K562 (cell line): Measurements from ENCODE around the gene CDKL1. TPM values are rescaled to one million over a fixed set of nuclear protein-coding genes. Genes with fewer than 3 reads are reported as not detected.
A peak's percentile ranks its signal among the peaks of the same experiment; 100 is the strongest.

Experiments used
- CHCHD3 ChIP-seq: fragments of 250-450 bp; sonication (Bioruptor Pico); IDR thresholded peaks from 2 replicates; pipeline ENCODE4 v2.1.2; 2022; ENCODE audit warnings: mild to moderate bottlenecking
- COPS2 ChIP-seq: fragments of 450-650 bp; conservative IDR thresholded peaks from 2 replicates; pipeline ENCODE4 v1.6.1; 2016; ENCODE audit warnings: mild to moderate bottlenecking, moderate library complexity
- HMGN3 ChIP-seq: IDR thresholded peaks from 2 replicates; pipeline ENCODE4 v1.6.1; 2011; ENCODE audit warnings: borderline replicate concordance, low read depth, mild to moderate bottlenecking, mixed read lengths, low read length; ENCODE audit not compliant: insufficient read length; ENCODE audit errors: extremely low read depth
- JUND ChIP-seq, 2 experiments: IDR thresholded peaks; 2 replicates in 1 of 2; 3 replicates in 1 of 2; pipeline ENCODE4 v1.6.1; 2011; ENCODE audit warnings: borderline replicate concordance in 2 of 2, low read depth in 2 of 2, low read length in 2 of 2, improper control_type of control experiment in 1 of 2, missing biosample characterization in 1 of 2, missing genetic modification characterization in 1 of 2, missing genetic modification reagents in 1 of 2
- KDM4B ChIP-seq, 2 experiments: fragments of 450-650 bp in 1 of 2; sonication (generic) in 1 of 2; IDR thresholded peaks; 2 replicates each; pipeline ENCODE4 v1.6.1; 2016 to 2017; ENCODE audit warnings: borderline replicate concordance in 2 of 2, antibody characterized with exemption in 1 of 2, low read depth in 1 of 2, mild to moderate bottlenecking in 1 of 2
- MAFK ChIP-seq: IDR thresholded peaks from 2 replicates; pipeline ENCODE4 v1.6.1; 2011; ENCODE audit warnings: low read length, improper control_type of control experiment
- YBX1 ChIP-seq: fragments of 450-650 bp; IDR thresholded peaks from 2 replicates; pipeline ENCODE4 v1.7.1; 2016; ENCODE audit warnings: mild to moderate bottlenecking
- ZC3H4 ChIP-seq: sonication (generic); formaldehyde crosslinking; IDR thresholded peaks from 2 replicates; pipeline ENCODE4 v1.9.0; 2021; ENCODE audit warnings: missing genetic modification reagents, borderline replicate concordance
- ZKSCAN3 ChIP-seq: fragments of 250-450 bp; sonication (Bioruptor Pico); IDR thresholded peaks from 2 replicates; pipeline ENCODE4 v1.4.0; 2020
- ZKSCAN8 ChIP-seq: fragments of 200-800 bp; sonication (Bioruptor generic); IDR thresholded peaks from 2 replicates; pipeline ENCODE4 v1.6.1; 2016; ENCODE audit warnings: missing genetic modification characterization, missing compliant biosample characterization
- ZNF239 ChIP-seq: fragments of 250-450 bp; sonication (Bioruptor Pico); IDR thresholded peaks from 2 replicates; pipeline ENCODE4 v1.4.0; 2020; ENCODE audit warnings: mild to moderate bottlenecking
- ZNF263 ChIP-seq: sonication (generic); formaldehyde crosslinking; IDR thresholded peaks from 2 replicates; pipeline ENCODE4 v1.8.0; 2022; ENCODE audit warnings: mild to moderate bottlenecking, missing genetic modification reagents, borderline replicate concordance
- ZNF511 ChIP-seq: sonication (generic); formaldehyde crosslinking; IDR thresholded peaks from 2 replicates; pipeline ENCODE4 v1.8.0; 2022; ENCODE audit warnings: mild to moderate bottlenecking, missing genetic modification reagents
- ZNF785 ChIP-seq: fragments of 250-450 bp; sonication (Bioruptor Pico); IDR thresholded peaks from 2 replicates; pipeline ENCODE4 v1.4.0; 2020; ENCODE audit warnings: mild to moderate bottlenecking
- polyA plus RNA-seq, 8 experiments: library from polyadenylated mRNA; depleted of rRNA in 4 of 8; stranded (reverse) in 5 of 8; unstranded in 3 of 8; fragments of >200 nt; fragmentation: Nextera tagmentation in 2 of 8; fragmentation: Illumina TruSeq in 1 of 8; extraction: Ambion mirVana in 2 of 8; extraction: Trizol in 1 of 8; gene quantifications; 2 replicates each; pipeline versions ENCODE4 v1.2.1 to v1.2.3, GENCODE V29; 2011 to 2014; ENCODE audit warnings: inconsistent platforms in 1 of 8, missing spikeins in 1 of 8
- total RNA-seq, 7 experiments: library from RNA; depleted of rRNA in 6 of 7; stranded (reverse); fragments of >200 nt in 6 of 7; fragmentation: Illumina TruSeq in 2 of 7; extraction: Trizol in 2 of 7; gene quantifications; 2 replicates each; pipeline versions ENCODE4 v1.2.1 to v1.2.3, GENCODE V29; 2011 to 2021; ENCODE audit warnings: low replicate concordance in 1 of 7
- TF ChIP-seq, protein P1 (sequence below): fragments of 450-650 bp; IDR thresholded peaks from 2 replicates; pipeline ENCODE4 v1.6.1; 2014; ENCODE audit warnings: low read depth, mild to moderate bottlenecking, moderate library complexity, borderline replicate concordance
- TF ChIP-seq, protein P2 (sequence below), 3 experiments: fragments of 200-800 bp in 1 of 3; fragments of 250-450 bp in 1 of 3; fragments of 450-650 bp in 1 of 3; sonication (Bioruptor Pico) in 1 of 3; sonication (Bioruptor generic) in 1 of 3; formaldehyde crosslinking in 1 of 3; IDR thresholded peaks; 2 replicates each; pipeline versions ENCODE4 v1.6.1 to v1.8.0; 2016 to 2022; ENCODE audit warnings: mild to moderate bottlenecking in 2 of 3, missing genetic modification characterization in 2 of 3, missing compliant biosample characterization in 1 of 3, moderate library complexity in 1 of 3
- TF ChIP-seq, protein P3 (sequence below): IDR thresholded peaks from 2 replicates; pipeline ENCODE4 v1.6.1; 2014; ENCODE audit warnings: antibody characterized with exemption
- TF ChIP-seq, protein P4 (sequence below): sonication (generic); formaldehyde crosslinking; IDR thresholded peaks from 2 replicates; pipeline ENCODE4 v1.8.1; 2022; ENCODE audit warnings: missing genetic modification reagents

The CDKL1 gene
- total and polyA plus RNA-seq, 9 of the 15 experiments (the other 6 are each of a cell fraction or from before 2014, with no cell fraction given): 2.3 to 35.0 (median 7.5) TPM

GRCh38 chr14:50347521-50347920, 49.2 kb downstream of the CDKL1 start (continued):
- TF ChIP-seq, protein P1, sequence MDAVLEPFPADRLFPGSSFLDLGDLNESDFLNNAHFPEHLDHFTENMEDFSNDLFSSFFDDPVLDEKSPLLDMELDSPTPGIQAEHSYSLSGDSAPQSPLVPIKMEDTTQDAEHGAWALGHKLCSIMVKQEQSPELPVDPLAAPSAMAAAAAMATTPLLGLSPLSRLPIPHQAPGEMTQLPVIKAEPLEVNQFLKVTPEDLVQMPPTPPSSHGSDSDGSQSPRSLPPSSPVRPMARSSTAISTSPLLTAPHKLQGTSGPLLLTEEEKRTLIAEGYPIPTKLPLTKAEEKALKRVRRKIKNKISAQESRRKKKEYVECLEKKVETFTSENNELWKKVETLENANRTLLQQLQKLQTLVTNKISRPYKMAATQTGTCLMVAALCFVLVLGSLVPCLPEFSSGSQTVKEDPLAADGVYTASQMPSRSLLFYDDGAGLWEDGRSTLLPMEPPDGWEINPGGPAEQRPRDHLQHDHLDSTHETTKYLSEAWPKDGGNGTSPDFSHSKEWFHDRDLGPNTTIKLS: no peak
- peak; percentile 93 for TF ChIP-seq ZKSCAN8 (CRISPR knock-in tag)
- no peak for TF ChIP-seq HMGN3
- TF ChIP-seq JUND (IDR thresholded peaks at IDR 0.05; ENCODE audit: borderline replicate concordance, low read depth, low read length): peak; percentile 41; the same call in 1 of the 2 replicates
- TF ChIP-seq JUND (tag; IDR thresholded peaks at IDR 0.05; ENCODE audit: borderline replicate concordance, low read depth, low read length): peak; percentile 25; the same call in 1 of the 3 replicates
- no peak for TF ChIP-seq CHCHD3 (CRISPR knock-in tag)
- no peak for TF ChIP-seq ZKSCAN3 (CRISPR knock-in tag)
- no peak for TF ChIP-seq ZNF239 (CRISPR knock-in tag)
- TF ChIP-seq, protein P2, sequence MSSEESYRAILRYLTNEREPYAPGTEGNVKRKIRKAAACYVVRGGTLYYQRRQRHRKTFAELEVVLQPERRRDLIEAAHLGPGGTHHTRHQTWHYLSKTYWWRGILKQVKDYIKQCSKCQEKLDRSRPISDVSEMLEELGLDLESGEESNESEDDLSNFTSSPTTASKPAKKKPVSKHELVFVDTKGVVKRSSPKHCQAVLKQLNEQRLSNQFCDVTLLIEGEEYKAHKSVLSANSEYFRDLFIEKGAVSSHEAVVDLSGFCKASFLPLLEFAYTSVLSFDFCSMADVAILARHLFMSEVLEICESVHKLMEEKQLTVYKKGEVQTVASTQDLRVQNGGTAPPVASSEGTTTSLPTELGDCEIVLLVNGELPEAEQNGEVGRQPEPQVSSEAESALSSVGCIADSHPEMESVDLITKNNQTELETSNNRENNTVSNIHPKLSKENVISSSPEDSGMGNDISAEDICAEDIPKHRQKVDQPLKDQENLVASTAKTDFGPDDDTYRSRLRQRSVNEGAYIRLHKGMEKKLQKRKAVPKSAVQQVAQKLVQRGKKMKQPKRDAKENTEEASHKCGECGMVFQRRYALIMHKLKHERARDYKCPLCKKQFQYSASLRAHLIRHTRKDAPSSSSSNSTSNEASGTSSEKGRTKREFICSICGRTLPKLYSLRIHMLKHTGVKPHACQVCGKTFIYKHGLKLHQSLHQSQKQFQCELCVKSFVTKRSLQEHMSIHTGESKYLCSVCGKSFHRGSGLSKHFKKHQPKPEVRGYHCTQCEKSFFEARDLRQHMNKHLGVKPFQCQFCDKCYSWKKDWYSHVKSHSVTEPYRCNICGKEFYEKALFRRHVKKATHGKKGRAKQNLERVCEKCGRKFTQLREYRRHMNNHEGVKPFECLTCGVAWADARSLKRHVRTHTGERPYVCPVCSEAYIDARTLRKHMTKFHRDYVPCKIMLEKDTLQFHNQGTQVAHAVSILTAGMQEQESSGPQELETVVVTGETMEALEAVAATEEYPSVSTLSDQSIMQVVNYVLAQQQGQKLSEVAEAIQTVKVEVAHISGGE (CRISPR knock-in tag; IDR thresholded peaks at IDR 0.05): no peak
- no peak for TF ChIP-seq ZNF263
- no peak for TF ChIP-seq ZNF785 (CRISPR knock-in tag)
- TF ChIP-seq, protein P3, sequence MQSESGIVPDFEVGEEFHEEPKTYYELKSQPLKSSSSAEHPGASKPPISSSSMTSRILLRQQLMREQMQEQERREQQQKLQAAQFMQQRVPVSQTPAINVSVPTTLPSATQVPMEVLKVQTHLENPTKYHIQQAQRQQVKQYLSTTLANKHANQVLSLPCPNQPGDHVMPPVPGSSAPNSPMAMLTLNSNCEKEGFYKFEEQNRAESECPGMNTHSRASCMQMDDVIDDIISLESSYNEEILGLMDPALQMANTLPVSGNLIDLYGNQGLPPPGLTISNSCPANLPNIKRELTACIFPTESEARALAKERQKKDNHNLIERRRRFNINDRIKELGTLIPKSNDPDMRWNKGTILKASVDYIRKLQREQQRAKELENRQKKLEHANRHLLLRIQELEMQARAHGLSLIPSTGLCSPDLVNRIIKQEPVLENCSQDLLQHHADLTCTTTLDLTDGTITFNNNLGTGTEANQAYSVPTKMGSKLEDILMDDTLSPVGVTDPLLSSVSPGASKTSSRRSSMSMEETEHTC: no peak
- TF ChIP-seq ZNF511 (CRISPR knock-in tag): no peak
- peak; percentile 94 for TF ChIP-seq MAFK
- no peak for TF ChIP-seq YBX1
- no peak for TF ChIP-seq ZC3H4 (CRISPR knock-in tag)
- TF ChIP-seq, protein P4, sequence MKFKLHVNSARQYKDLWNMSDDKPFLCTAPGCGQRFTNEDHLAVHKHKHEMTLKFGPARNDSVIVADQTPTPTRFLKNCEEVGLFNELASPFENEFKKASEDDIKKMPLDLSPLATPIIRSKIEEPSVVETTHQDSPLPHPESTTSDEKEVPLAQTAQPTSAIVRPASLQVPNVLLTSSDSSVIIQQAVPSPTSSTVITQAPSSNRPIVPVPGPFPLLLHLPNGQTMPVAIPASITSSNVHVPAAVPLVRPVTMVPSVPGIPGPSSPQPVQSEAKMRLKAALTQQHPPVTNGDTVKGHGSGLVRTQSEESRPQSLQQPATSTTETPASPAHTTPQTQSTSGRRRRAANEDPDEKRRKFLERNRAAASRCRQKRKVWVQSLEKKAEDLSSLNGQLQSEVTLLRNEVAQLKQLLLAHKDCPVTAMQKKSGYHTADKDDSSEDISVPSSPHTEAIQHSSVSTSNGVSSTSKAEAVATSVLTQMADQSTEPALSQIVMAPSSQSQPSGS (CRISPR knock-in tag): no peak
- TF ChIP-seq KDM4B (IDR thresholded peaks at IDR 0.05; ENCODE audit: borderline replicate concordance in 2 of 2, low read depth in 1 of 2): no peak
- no peak for TF ChIP-seq COPS2
